GM12892 (cell line): ENCODE results near the gene TYROBP.
"Not testable (repeated sequence)": the region's sequence is repeated elsewhere in the genome, so short reads cannot be mapped to it uniquely, and the experiment has no call there.

Experiments
- DNase-seq: peaks from one replicate; pipeline ENCODE4 v3.0.0; 2011; ENCODE audit not compliant: insufficient read length
- FAIRE-seq: peaks from 2 replicates; lab custom pipeline; 2011; peaks lifted over from hg19 to GRCh38; lab: Jason Lieb, UNC
- POLR2A ChIP-seq: IDR thresholded peaks from 2 replicates; pipeline ENCODE4 v1.6.1; 2011; ENCODE audit warnings: low read depth, low read length, control low read depth
- POLR2AphosphoS5 ChIP-seq: IDR thresholded peaks from 2 replicates; pipeline ENCODE4 v1.6.1; 2011; ENCODE audit warnings: low read depth, low read length, control low read depth
- TAF1 ChIP-seq: IDR thresholded peaks from 2 replicates; pipeline ENCODE4 v1.6.1; 2011; ENCODE audit warnings: low read depth, mild to moderate bottlenecking, control low read depth, low read length, borderline replicate concordance

The TYROBP gene

GRCh38 chr19:35928507-35928906, 20.4 kb upstream of the TYROBP start:
- DNase-seq (no peak), FAIRE-seq (peak; percentile 24)
- no peak for TF ChIP-seq POLR2AphosphoS5
- TF ChIP-seq POLR2A, result no peak
- no peak for TF ChIP-seq TAF1

GRCh38 chr19:35925501-35925900, 17.4 kb upstream of the TYROBP start:
- no peak for DNase-seq
- TF ChIP-seq TAF1, result no peak
- TF ChIP-seq POLR2A, result no peak
- no peak for TF ChIP-seq POLR2AphosphoS5
- FAIRE-seq, result no peak

- no peak for TF ChIP-seq TAF1
- TF ChIP-seq POLR2A, result no peak
- no peak for FAIRE-seq
- DNase-seq, result no peak
Measured at GRCh38 chr19:35921012-35921411, 12.9 kb upstream of the TYROBP start.

DNA sequence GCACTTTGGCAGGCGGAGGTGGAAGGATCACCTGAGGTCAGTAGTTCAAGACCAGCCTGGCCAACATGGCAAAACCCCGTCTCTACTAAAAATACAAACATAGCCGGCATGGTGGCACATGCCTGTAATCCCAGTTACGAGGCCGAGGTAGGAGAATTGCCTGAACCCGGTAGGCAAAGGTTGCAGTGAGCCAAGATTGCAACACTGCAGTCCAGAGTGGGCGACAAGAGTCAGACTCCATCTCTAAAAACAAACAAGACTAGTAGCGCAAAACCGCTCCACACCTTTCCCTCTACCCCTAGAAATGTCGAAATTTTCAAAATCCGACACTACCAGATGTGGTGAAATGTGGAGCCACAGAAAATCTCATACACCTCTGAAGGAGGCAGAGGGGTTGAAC, 11.2 kb upstream of the TYROBP start:
- FAIRE-seq (no peak), DNase-seq (no peak)
- TF ChIP-seq POLR2A (no peak), POLR2AphosphoS5 (no peak), TAF1 (no peak)

DNA sequence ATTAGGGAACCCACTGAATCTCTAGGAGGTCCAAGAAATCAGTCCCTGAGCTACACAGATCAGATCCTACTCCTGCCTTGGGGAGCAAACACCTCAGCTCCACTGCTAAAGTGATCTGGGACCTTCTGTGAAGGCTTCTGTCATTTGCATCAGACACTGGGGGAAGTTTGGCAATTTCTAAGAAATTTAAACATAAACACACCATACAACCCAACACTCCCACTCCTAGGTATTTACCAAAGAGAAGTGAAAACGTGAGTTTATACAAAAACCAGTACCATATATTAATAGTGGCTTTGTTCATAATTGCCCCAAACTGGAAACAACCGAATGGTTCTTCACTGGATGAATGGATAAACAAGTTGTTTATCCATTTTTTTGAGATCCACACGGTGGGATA, 7.3 kb upstream of the TYROBP start:
- TF ChIP-seq TAF1 (no peak), POLR2AphosphoS5 (no peak), POLR2A (no peak)
- DNase-seq, result no peak

GRCh38 chr19:35913589-35913988, 5.5 kb upstream of the TYROBP start:
- FAIRE-seq (peak; percentile 9), DNase-seq (no peak)
- TF ChIP-seq POLR2A (no peak), POLR2AphosphoS5 (no peak), TAF1 (no peak)

More for the DNA sequence above, 7.3 kb upstream of the TYROBP start:
- peak; percentile 21 for FAIRE-seq

DNA sequence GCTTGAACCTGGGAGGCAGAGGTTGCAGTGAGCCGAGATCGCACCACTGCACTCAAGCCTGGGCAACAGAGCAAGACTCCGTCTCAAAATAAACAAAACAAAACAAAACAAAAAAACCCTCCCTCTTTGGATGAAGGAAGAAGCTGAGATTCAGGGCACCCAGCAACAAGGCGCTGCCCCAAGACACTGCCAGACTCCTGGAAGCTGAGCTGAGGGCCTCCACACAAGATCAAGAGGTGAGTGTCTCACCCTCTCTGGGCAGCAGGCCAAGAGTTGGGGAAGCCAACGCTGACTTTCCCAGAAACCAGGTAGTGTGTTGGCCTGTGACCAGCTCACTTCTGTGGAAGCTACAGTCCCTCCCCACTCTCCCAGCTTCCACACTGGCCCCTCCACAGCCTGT, 3.7 kb upstream of the TYROBP start:
- FAIRE-seq (no peak), DNase-seq (no peak)
- TF ChIP-seq POLR2A (no peak), TAF1 (no peak), POLR2AphosphoS5 (no peak)

DNA sequence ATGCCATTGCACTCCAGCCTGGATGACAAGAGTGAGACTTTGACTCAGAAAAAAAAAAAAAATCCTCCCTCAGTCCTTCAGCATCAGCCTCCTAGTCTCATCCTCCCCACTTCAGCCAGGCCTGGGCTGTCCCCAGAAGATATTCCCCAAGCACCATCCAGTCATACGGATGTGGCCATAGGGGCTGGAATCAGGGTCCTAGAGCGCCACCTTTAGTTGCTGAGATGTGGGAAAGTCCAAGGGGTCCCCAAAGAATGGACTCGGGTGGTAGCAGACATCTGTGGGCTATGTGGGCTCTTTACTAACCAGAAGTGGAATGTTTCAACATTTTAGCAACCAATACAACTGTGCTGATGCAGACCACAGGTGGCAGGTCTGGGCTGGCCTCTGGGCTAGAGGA, 3.1 kb upstream of the TYROBP start:
- FAIRE-seq, result no peak
- DNase-seq, result no peak
- TF ChIP-seq TAF1, result no peak
- no peak for TF ChIP-seq POLR2A
- TF ChIP-seq POLR2AphosphoS5, result no peak

DNA sequence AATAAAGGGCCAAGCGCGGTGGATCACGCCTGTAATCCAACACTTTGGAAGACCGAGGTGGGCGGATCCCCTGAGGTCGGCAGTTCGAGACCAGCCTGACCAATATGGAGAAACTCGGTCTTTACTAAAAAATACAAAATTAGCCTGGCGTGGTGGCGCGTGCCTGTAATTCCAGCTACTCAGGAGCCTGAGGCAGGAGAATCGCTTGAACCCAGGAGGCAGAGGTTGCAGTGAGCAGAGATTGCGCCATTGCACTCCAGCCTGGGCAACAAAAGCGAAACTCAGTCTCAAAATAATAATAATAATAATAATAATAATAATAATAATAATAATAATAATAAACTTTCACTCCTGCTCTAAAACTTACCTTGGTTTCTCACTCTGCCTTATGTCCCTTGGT, 2.3 kb upstream of the TYROBP start:
- DNase-seq, FAIRE-seq: not testable (repeated sequence)

DNA sequence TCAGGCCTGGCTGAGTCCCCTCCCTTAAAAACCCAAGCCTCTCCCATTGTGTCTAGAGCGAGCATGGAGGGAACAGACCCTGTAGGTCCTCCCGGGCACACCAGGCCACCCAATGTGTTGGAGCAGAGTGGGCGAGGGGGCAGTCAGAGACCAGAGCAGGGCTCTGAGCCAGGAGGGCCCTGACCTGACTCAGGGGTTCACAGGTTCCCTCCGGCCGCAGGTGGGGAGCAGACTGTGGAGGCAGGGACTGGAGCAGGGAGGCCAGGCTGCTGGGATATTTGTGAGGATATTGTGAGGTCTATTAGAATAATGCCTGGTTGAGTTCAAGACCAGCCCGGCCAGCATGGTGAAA, 1.6 kb upstream of the TYROBP start:
- DNase-seq, result no peak
- TF ChIP-seq TAF1 (no peak), POLR2AphosphoS5 (no peak), POLR2A (no peak)

GRCh38 chr19:35908973-35909683, 1.0 kb upstream of the TYROBP start:
- FAIRE-seq (no peak), DNase-seq (no peak)
- TF ChIP-seq TAF1 (no peak), POLR2A (no peak), POLR2AphosphoS5 (no peak)

More for the DNA sequence above, 1.6 kb upstream of the TYROBP start:
- peak; percentile 64 for FAIRE-seq

- no peak for TF ChIP-seq POLR2A
- TF ChIP-seq TAF1, result no peak
- no peak for TF ChIP-seq POLR2AphosphoS5
- DNase-seq (no peak), FAIRE-seq (no peak)
Measured at GRCh38 chr19:35907377-35907745, 734 bp downstream of the TYROBP start.

DNA sequence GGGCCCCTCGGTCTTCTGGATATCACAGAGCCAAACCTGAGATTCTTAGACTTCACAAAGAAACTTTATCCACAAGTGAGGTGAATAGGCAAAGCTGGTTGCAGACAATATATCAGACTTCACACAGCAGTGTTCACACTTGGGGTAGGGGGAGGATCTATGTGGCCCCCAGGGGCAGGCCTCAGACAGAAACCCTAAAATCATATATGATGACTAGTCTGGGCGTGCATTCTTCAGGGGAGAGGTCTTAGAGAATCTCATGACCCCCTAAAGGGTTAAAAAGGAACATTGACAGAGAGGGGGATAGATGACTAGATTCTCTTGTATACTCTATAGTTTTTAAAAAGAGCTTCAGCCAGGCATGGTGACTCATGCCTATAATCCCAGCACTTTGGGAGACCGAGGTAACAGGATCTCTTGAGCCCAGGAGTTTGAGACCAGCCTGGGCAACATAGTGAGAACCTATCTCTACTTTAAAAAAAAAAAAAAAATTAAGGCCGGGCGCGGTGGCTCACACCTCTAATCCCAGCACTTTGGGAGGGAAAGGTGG, 2.8 kb downstream of the TYROBP start:
- FAIRE-seq (no peak), DNase-seq (no peak)
- TF ChIP-seq POLR2AphosphoS5 (no peak), TAF1 (no peak), POLR2A (no peak)
